BLaER1 treated with 17β-estradiol and CSF1 and Interleukin-3, amounts not matched to agents 10 nM and 100 nM (cell line): ENCODE results near the gene SIK3.

Experiments
- H3K27ac ChIP-seq, 11 experiments: shearing (Covaris generic); formaldehyde crosslinking; 2 replicates each; pipeline ENCODE4 v1.8.1; 2022
- H3K27me3 ChIP-seq, 11 experiments: shearing (Covaris generic); formaldehyde crosslinking; 2 replicates each; pipeline ENCODE4 v1.8.1; 2022
- H3K36me3 ChIP-seq, 11 experiments: shearing (Covaris generic); formaldehyde crosslinking; 2 replicates each; pipeline ENCODE4 v1.8.1; 2022
- H3K4me1 ChIP-seq, 10 experiments: shearing (Covaris generic); formaldehyde crosslinking; 2 replicates each; pipeline ENCODE4 v1.8.1; 2022
- H3K4me2 ChIP-seq, 11 experiments: shearing (Covaris generic); formaldehyde crosslinking; 2 replicates each; pipeline ENCODE4 v1.8.1; 2022
- H3K4me3 ChIP-seq, 10 experiments: shearing (Covaris generic); formaldehyde crosslinking; 2 replicates each; pipeline ENCODE4 v1.8.1; 2022
- H3K9ac ChIP-seq, 11 experiments: shearing (Covaris generic); formaldehyde crosslinking; 2 replicates each; pipeline ENCODE4 v1.8.1; 2022
- H3K9me3 ChIP-seq, 11 experiments: shearing (Covaris generic); formaldehyde crosslinking; replicated peaks in 1 of 11; 2 replicates each; pipeline ENCODE4 v1.8.1; 2022
- H4K20me1 ChIP-seq, 11 experiments: shearing (Covaris generic); formaldehyde crosslinking; 2 replicates each; pipeline ENCODE4 v1.8.1; 2022
- Cebpa-rat ChIP-seq, 11 experiments: shearing (Covaris generic); IDR thresholded peaks; 2 replicates each; pipeline ENCODE4 v1.8.1; 2022

The SIK3 gene

DNA sequence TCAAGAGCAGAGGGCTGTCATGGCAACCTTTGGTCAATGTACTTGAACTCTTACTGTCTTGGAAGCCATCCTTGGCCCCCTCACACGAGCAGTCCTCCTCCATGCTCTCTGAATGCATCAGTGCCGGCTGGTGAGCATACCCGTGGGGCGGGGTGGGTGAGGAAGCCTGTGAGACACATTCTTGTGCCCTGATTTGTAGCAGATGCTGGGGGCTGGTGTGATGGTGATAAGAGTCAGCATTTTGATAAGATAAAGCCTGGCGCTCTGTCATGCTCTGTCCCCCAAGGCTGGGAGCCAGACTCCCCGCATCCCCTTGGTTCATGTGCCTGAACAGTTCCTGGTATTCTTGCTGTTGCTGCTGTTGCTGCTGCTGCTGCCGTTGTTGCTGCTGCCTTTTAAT lies 240.3 kb downstream of the SIK3 start:
- Histone ChIP-seq H4K20me1 (no peaks in the 10 kb centered on the region; a peak in 1 of 22 replicates), H3K4me1 (peaks cover 18 to 52% (median 29%) of the 10 kb centered on the region in 10 experiments), H3K4me3 (no peak overlapping the region), H3K9ac (no peak overlapping the region), H3K27me3 (no peaks in the 10 kb centered on the region), H3K9me3 (no peaks in the 10 kb centered on the region), H3K4me2 (no peak overlapping the region), H3K36me3 (peaks cover 61 to 86% (median 77%) of the 10 kb centered on the region in 11 experiments), H3K27ac (no peak overlapping the region)
- TF ChIP-seq Cebpa-rat (IDR thresholded peaks at IDR 0.05), result no peak

DNA sequence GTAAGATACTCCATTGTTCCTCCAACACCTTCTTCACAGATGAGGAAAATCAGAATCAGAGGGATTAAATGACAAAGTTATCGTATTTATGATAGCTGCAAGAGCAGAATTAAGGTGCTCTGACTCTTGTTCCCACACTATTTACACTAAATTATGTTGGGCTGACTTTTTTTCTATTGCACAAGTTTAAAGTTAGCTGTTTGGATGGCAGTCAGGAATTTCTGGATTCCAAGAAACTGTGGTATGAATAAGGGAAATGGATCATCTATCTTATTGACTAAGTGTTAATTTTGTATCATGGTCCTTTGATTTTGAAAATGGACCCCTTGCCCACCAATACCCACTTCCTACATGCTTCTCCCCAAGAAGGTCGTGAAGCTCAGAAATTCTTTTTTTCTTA lies 240.9 kb downstream of the SIK3 start:
- no peak overlapping the region for H3K4me3 ChIP-seq
- H3K27me3 ChIP-seq, result no peaks in the 10 kb centered on the region
- H3K4me1 ChIP-seq, result peaks cover 24 to 58% (median 36%) of the 10 kb centered on the region in 10 experiments
- no peaks in the 10 kb centered on the region; a peak in 1 of 22 replicates for H4K20me1 ChIP-seq
- peaks cover 55 to 80% (median 71%) of the 10 kb centered on the region in 11 experiments for H3K36me3 ChIP-seq
- no peak overlapping the region for H3K9ac ChIP-seq
- no peak overlapping the region for H3K27ac ChIP-seq
- no peak for TF ChIP-seq Cebpa-rat (IDR thresholded peaks at IDR 0.05)
- H3K4me2 ChIP-seq, result no peak overlapping the region
- H3K9me3 ChIP-seq, result no peaks in the 10 kb centered on the region

DNA sequence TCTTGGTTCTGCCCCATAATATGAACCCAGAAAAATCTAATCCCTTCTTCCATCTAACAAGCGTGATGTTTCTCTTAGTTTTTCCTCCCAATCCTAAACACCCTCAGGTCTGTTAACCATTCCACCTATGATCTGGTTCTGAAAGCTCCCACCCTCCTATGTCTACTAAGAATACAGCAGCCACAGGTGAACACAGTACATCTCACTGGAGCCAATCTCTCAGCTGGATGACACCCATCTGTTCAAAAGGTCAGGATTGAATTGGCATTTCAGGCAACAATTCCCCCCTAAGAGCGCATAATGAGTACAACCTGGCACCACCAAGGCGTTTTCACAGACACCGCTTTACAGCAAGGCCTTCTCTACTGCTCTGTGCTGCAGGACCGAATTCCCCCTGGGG lies 241.8 kb downstream of the SIK3 start:
- H3K4me3 ChIP-seq, result no peak overlapping the region
- no peak overlapping the region for H3K27ac ChIP-seq
- H3K9me3 ChIP-seq, result no peaks in the 10 kb centered on the region
- peak overlapping the region in 3 of 11 experiments; percentile 27 to 95 (median 92); a peak in 4 of 22 replicates for H3K4me2 ChIP-seq
- no peak for TF ChIP-seq Cebpa-rat (IDR thresholded peaks at IDR 0.05)
- H3K36me3 ChIP-seq, result peaks cover 46 to 71% (median 62%) of the 10 kb centered on the region in 11 experiments
- no peak overlapping the region for H3K9ac ChIP-seq
- H3K27me3 ChIP-seq, result no peaks in the 10 kb centered on the region
- H4K20me1 ChIP-seq, result no peaks in the 10 kb centered on the region; a peak in 1 of 22 replicates
- H3K4me1 ChIP-seq, result peaks cover 33 to 67% (median 44%) of the 10 kb centered on the region in 10 experiments

DNA sequence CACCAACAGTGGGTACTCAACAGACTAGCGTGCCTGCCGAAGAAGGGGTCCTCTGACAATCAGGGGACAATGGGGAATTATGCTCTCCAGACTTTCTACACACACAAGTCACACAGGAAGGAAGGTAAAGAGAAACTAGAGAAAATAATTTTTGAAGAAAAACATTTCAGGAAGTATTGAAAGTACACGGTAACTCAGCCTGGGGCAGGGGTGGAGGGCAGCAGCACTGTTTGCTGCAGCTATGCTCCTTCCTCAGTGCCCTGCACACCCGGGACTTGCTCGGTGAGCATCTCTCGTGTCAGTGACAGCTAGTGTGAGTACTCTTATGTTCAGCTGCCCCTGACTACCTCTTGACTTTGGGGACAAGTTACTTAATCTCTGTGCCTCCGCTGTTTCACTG lies 242.8 kb downstream of the SIK3 start:
- H3K27me3 ChIP-seq, result no peaks in the 10 kb centered on the region
- no peaks in the 10 kb centered on the region; a peak in 1 of 22 replicates for H4K20me1 ChIP-seq
- peak overlapping the region in 6 of 11 experiments; percentile 81 to 95 (median 91); a peak in 10 of 22 replicates for H3K4me2 ChIP-seq
- no peaks in the 10 kb centered on the region for H3K9me3 ChIP-seq
- no peak overlapping the region for H3K4me3 ChIP-seq
- H3K27ac ChIP-seq, result peak overlapping the region in 7 of 11 experiments; percentile 2 to 93 (median 89); a peak in 8 of 22 replicates
- H3K4me1 ChIP-seq, result peaks cover 43 to 77% (median 54%) of the 10 kb centered on the region in 10 experiments
- TF ChIP-seq Cebpa-rat (IDR thresholded peaks at IDR 0.05), result no peak
- peaks cover 36 to 61% (median 53%) of the 10 kb centered on the region in 11 experiments for H3K36me3 ChIP-seq
- H3K9ac ChIP-seq, result no peak overlapping the region

DNA sequence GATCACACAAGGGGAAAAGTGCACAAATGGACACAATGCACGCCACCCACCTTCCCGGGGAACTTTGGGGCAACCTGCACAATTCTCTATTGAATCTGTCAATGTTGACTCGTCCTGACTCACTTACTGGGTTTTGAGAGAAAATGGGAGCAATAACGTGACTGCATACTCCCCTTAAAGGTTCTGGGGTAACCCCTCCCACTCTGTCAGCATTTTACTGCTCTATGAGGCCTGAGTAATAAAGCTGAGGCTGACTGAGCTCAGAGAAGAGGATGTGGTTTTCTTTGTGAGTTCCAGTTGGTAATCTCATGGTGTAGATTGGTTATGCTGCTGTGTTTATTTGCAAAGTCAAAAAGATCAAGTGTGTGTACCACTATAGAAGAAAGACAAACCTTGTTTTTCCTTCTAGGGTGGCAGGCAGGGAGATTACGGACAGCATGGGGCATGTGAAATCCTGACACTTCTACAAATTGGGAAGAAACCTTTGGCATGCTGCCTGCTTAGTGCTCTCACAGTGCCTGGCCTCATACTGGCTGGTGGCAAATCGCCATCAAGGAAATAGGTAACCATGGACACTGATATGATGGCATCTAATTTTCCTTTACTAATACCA lies 244.7 kb downstream of the SIK3 start:
- H3K27ac ChIP-seq, result peak overlapping the region; percentile 63 to 95 (median 91)
- peaks cover 62 to 86% (median 72%) of the 10 kb centered on the region in 10 experiments for H3K4me1 ChIP-seq
- peak overlapping the region; percentile 47 to 83 (median 78); a peak in 20 of 22 replicates for H3K9ac ChIP-seq
- H4K20me1 ChIP-seq, result no peaks in the 10 kb centered on the region
- peak overlapping the region in 4 of 10 experiments; percentile 7 to 56 (median 25); a peak in 6 of 20 replicates for H3K4me3 ChIP-seq
- H3K9me3 ChIP-seq, result no peaks in the 10 kb centered on the region
- no peak for TF ChIP-seq Cebpa-rat (IDR thresholded peaks at IDR 0.05)
- H3K4me2 ChIP-seq, result peak overlapping the region; percentile 81 to 96 (median 91)
- no peaks in the 10 kb centered on the region for H3K27me3 ChIP-seq
- peaks cover 26 to 50% (median 41%) of the 10 kb centered on the region in 11 experiments for H3K36me3 ChIP-seq

DNA sequence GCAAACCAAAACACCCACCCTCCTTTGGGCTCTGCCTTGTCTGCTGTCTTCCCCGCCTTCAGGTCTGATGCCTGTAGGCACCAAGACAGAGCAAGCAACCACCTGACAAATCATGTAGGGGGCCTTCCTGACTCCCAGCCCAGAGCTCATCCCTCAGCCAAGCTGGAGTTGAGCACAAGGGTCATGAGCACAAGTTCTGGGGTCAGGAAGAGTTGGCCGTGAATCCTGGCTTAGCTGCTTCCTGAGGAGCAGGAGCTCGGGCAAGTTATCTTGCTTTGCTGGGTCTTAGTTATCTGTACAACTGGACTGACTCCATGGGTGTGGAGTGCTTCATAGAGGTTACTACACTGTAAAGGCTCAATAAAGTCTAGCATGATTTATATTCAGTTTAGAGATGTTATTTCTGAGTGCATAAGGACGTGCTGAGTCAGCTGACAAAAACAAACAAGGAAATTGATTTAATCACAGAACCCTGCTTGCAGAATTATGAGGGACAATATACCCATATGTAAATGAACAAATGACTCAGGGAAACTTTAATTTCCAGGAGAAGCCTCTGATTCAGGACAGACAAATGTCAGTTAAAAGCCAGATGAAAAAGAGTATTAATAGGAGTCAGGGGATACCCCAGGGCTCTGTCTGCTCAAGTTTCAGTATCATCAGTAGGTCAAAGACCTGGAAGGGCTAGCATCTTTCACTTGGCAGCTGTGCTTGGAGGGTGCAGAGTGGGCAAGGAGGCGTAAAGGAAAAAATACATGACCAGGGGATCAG lies 245.8 kb downstream of the SIK3 start:
- Histone ChIP-seq H3K27me3 (no peaks in the 10 kb centered on the region), H3K9me3 (no peaks in the 10 kb centered on the region), H3K9ac (peak overlapping the region; percentile 47 to 83 (median 78)), H3K4me1 (peaks cover 63 to 87% (median 75%) of the 10 kb centered on the region in 10 experiments), H3K36me3 (peaks cover 25 to 50% (median 41%) of the 10 kb centered on the region in 11 experiments), H3K4me2 (peak overlapping the region; percentile 81 to 96 (median 91)), H3K4me3 (peak overlapping the region in 9 of 10 experiments; percentile 8 to 56 (median 37); a peak in 17 of 20 replicates), H3K27ac (peak overlapping the region; percentile 62 to 95 (median 91)), H4K20me1 (no peaks in the 10 kb centered on the region)
- TF ChIP-seq Cebpa-rat (IDR thresholded peaks at IDR 0.05), result no peak

DNA sequence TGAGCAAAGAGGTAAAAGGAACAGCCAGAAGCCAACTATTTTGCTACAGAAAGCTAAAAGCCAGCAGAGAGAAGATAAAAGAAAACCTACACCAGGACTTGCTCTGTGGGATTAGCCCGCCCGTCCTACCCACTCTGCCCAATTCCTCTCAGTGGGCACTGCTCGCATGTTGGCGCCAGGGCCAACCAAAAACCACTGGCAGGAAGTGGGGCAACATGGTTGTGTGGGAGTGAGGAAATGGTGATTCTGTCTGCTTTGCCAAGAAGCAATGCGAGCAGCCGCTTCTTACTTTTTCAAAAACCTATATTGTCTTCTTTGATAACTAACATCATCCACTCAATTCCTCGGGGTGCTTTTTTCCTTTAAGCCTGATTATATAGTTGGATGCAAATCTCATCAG lies 246.6 kb downstream of the SIK3 start:
- Histone ChIP-seq H3K4me3 (peak overlapping the region in 9 of 10 experiments; percentile 13 to 56 (median 37); a peak in 14 of 20 replicates), H3K27me3 (no peaks in the 10 kb centered on the region), H3K4me2 (peak overlapping the region; percentile 81 to 96 (median 91)), H3K9ac (peak overlapping the region; percentile 47 to 83 (median 78)), H3K9me3 (no peaks in the 10 kb centered on the region), H3K27ac (peak overlapping the region; percentile 62 to 95 (median 91)), H3K4me1 (peaks cover 63 to 84% (median 75%) of the 10 kb centered on the region in 10 experiments), H4K20me1 (no peaks in the 10 kb centered on the region), H3K36me3 (peaks cover 30 to 50% (median 41%) of the 10 kb centered on the region in 11 experiments)
- TF ChIP-seq Cebpa-rat (IDR thresholded peaks at IDR 0.05), result peak; percentile 13 to 94 (median 89); a peak in 17 of 22 replicates

DNA sequence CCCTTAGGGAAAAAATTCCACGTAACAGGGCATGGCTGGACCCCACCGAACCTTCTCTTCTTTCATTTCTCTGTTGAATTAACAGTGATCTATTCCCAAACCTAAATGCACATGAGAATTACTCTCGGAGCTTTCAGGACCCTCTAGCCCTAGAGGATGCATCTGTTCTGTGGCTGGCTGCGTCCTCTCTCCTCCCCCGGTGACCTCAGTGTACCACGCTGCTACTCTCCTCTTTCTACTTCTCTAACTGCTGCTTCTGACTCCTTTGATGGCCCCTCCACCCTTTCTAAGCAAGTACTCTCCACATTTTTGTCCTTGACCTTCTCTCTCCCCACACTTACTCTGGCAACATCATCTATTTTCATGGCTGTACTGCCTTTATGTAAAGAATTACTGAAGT lies 248.7 kb downstream of the SIK3 start:
- Histone ChIP-seq H3K36me3 (peaks cover 44 to 51% (median 46%) of the 10 kb centered on the region in 11 experiments), H3K27me3 (no peaks in the 10 kb centered on the region), H3K27ac (peak overlapping the region in 9 of 11 experiments; percentile 73 to 95 (median 92); a peak in 18 of 22 replicates), H3K9me3 (no peaks in the 10 kb centered on the region), H3K9ac (peak overlapping the region in 9 of 11 experiments; percentile 6 to 67 (median 42); a peak in 16 of 22 replicates), H4K20me1 (no peaks in the 10 kb centered on the region), H3K4me2 (peak overlapping the region; percentile 72 to 96 (median 91)), H3K4me3 (peak overlapping the region in 1 of 10 experiments; percentile 5; a peak in 2 of 20 replicates), H3K4me1 (peaks cover 59 to 72% (median 61%) of the 10 kb centered on the region in 10 experiments)
- no peak for TF ChIP-seq Cebpa-rat (IDR thresholded peaks at IDR 0.05)
